Loucy (cell line): ENCODE measurements around the gene SLC26A8.
"Not testable (repeated sequence)": the region's sequence is repeated elsewhere in the genome, so short reads cannot be mapped to it uniquely, and the experiment has no call there.

Experiments
- EZH2phosphoT487 ChIP-seq: fragments of 200-600 bp; IDR thresholded peaks from 2 replicates; pipeline ENCODE4 v1.6.1; 2018; ENCODE audit warnings: antibody characterized with exemption, mild to moderate bottlenecking, moderate library complexity, borderline replicate concordance
- TF ChIP-seq, protein P1 (sequence below): fragments of 200-600 bp; sonication (generic); conservative IDR thresholded peaks from 2 replicates; pipeline ENCODE4 v1.5.1; 2014; ENCODE audit warnings: mild to moderate bottlenecking, antibody characterized with exemption, low read length

- TF ChIP-seq, protein P1, sequence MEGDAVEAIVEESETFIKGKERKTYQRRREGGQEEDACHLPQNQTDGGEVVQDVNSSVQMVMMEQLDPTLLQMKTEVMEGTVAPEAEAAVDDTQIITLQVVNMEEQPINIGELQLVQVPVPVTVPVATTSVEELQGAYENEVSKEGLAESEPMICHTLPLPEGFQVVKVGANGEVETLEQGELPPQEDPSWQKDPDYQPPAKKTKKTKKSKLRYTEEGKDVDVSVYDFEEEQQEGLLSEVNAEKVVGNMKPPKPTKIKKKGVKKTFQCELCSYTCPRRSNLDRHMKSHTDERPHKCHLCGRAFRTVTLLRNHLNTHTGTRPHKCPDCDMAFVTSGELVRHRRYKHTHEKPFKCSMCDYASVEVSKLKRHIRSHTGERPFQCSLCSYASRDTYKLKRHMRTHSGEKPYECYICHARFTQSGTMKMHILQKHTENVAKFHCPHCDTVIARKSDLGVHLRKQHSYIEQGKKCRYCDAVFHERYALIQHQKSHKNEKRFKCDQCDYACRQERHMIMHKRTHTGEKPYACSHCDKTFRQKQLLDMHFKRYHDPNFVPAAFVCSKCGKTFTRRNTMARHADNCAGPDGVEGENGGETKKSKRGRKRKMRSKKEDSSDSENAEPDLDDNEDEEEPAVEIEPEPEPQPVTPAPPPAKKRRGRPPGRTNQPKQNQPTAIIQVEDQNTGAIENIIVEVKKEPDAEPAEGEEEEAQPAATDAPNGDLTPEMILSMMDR: not testable (repeated sequence)
- not testable (repeated sequence) for TF ChIP-seq EZH2phosphoT487
Observed at GRCh38 chr6:36033144-36033543, 8.7 kb upstream of the SLC26A8 start.
